Coronary artery (tissue), 2 donors: ENCODE results near the gene LPIN1.

ENCODE experiments used
- DNase-seq: peaks from one replicate; pipeline ENCODE4 v3.0.0-alpha.2; 2017; ENCODE audit warnings: low spot score
- H3K27ac ChIP-seq, 2 donors: fragments of 200-600 bp; sonication (generic); one replicate each; pipeline ENCODE4 v1.5.1; 2016 to 2019
- H3K4me3 ChIP-seq: fragments of 200-600 bp; sonication (generic); 2 replicates; pipeline ENCODE4 v1.5.1; 2016; ENCODE audit warnings: mild to moderate bottlenecking, moderate library complexity
- TF ChIP-seq, protein P1 (sequence below): fragments of 200-600 bp; sonication (generic); IDR thresholded peaks from one replicate; pipeline ENCODE4 v1.5.1; 2019; ENCODE audit warnings: antibody characterized with exemption

LPIN1 gene

GRCh38 chr2:11746376-11746806 lies at the start of gene LPIN1:
Gene LPIN1, plus strand, starts transcription at chr2:11746632. Its CDS starts 18,910 bp downstream, at chr2:11765542.
- H3K27ac ChIP-seq, result peak within 1 kb of the TSS; percentile 87 to 93
- H3K4me3 ChIP-seq, result peak within 1 kb of the TSS; percentile 83
- peak; percentile 94 for DNase-seq
- TF ChIP-seq, protein P1, sequence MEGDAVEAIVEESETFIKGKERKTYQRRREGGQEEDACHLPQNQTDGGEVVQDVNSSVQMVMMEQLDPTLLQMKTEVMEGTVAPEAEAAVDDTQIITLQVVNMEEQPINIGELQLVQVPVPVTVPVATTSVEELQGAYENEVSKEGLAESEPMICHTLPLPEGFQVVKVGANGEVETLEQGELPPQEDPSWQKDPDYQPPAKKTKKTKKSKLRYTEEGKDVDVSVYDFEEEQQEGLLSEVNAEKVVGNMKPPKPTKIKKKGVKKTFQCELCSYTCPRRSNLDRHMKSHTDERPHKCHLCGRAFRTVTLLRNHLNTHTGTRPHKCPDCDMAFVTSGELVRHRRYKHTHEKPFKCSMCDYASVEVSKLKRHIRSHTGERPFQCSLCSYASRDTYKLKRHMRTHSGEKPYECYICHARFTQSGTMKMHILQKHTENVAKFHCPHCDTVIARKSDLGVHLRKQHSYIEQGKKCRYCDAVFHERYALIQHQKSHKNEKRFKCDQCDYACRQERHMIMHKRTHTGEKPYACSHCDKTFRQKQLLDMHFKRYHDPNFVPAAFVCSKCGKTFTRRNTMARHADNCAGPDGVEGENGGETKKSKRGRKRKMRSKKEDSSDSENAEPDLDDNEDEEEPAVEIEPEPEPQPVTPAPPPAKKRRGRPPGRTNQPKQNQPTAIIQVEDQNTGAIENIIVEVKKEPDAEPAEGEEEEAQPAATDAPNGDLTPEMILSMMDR, result peak; percentile 23

- TF ChIP-seq, protein P1, result no peak
- DNase-seq, result no peak
- Histone ChIP-seq H3K4me3 (no peak overlapping the region), H3K27ac (peak overlapping the region in 1 of 2 donors; percentile 69)
Observed at GRCh38 chr2:11696736-11697102, 49.7 kb upstream of the LPIN1 start.

DNA sequence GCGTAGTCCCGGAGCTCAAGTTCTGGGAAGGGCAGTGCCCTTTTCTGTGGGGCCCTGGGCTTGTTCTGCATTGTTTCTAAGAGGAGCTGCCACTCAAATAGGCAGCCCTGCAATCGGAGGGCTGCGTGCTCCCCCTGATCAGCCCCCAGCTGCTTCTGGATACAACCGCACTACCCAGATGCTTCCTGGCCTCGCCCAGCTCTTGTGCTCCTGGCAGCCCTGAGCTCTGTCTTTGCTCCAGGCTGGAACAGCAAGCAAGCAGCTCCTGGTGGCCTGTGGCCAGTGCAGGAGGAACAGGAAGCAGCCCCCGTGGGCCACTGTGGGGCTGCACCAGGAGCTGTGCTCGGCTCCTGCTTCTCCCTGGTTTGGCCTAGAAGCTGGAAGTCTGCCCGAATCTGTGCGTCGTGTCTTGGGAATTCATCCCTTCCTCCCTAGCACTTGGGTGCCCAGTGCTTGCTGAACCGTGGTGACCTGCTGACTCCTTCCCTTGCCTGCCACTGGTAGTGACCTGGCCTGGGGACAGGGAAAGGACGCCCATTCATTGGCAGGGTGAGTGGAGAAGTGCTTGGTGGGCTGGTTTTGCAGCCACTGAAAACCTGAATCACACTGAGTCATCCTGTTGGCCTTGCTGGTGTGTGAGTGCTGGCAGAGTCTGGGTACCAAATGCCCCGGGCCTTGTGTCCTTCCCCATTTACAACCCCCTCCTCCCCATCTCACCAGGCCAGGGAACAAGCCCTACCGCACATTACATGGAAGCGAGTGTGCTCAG lies 49.1 kb upstream of the LPIN1 start:
- TF ChIP-seq, protein P1, result no peak
- DNase-seq, result no peak
- H3K4me3 ChIP-seq, result no peak overlapping the region
- peak overlapping the region; percentile 3 to 69 for H3K27ac ChIP-seq

- DNase-seq, result peak; percentile 82
- peak overlapping the region; percentile 3 to 69 for H3K27ac ChIP-seq
- no peak overlapping the region for H3K4me3 ChIP-seq
- TF ChIP-seq, protein P1, result no peak
Observed at GRCh38 chr2:11698009-11698922, 48.2 kb upstream of the LPIN1 start.

GRCh38 chr2:11699686-11700670 lies 46.5 kb upstream of the LPIN1 start:
- Histone ChIP-seq H3K4me3 (no peak overlapping the region), H3K27ac (no peak overlapping the region)
- TF ChIP-seq, protein P1, result no peak
- no peak for DNase-seq

DNA sequence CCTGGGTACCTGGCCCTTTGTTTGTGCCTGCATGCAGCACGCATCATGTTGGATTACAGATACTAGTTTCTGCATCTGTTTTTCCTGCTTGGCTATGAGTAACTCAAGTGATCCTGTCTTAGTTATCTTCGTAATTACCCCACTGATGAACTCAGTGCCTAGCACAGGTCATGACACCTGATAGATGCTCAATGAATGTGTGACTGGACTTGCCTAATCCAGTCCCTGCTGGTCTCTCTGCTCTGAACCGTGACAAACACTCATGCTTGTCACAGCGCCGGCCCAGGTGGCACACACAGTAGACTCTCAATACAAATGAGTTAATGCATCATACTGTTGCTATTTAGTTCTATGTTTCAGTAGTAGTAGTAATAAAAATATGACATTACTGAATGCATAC lies 45.2 kb upstream of the LPIN1 start:
- Histone ChIP-seq H3K27ac (no peak overlapping the region), H3K4me3 (no peak overlapping the region)
- no peak for DNase-seq
- TF ChIP-seq, protein P1, result no peak
